OCI-LY1 (cell line): ENCODE data around the gene MISFA.

Source experiments
- EZH2 ChIP-seq: fragments of 200-600 bp; sonication (generic), shearing (Covaris generic); IDR thresholded peaks from 2 replicates; pipeline ENCODE4 v1.8.0; 2017; ENCODE audit warnings: borderline replicate concordance, mixed run types, mild to moderate bottlenecking, antibody characterized with exemption, low read length, moderate library complexity, mixed read lengths
- TF ChIP-seq, protein P1 (sequence below): fragments of 200-600 bp; sonication (generic), shearing (Covaris generic); IDR thresholded peaks from 2 replicates; pipeline ENCODE4 v1.5.1; 2017; ENCODE audit warnings: mild to moderate bottlenecking, antibody characterized with exemption, low read length, moderate library complexity, mixed read lengths

GRCh38 chr11:18615628-18616392 lies 16.2 kb downstream of the MISFA start:
- TF ChIP-seq, protein P1, sequence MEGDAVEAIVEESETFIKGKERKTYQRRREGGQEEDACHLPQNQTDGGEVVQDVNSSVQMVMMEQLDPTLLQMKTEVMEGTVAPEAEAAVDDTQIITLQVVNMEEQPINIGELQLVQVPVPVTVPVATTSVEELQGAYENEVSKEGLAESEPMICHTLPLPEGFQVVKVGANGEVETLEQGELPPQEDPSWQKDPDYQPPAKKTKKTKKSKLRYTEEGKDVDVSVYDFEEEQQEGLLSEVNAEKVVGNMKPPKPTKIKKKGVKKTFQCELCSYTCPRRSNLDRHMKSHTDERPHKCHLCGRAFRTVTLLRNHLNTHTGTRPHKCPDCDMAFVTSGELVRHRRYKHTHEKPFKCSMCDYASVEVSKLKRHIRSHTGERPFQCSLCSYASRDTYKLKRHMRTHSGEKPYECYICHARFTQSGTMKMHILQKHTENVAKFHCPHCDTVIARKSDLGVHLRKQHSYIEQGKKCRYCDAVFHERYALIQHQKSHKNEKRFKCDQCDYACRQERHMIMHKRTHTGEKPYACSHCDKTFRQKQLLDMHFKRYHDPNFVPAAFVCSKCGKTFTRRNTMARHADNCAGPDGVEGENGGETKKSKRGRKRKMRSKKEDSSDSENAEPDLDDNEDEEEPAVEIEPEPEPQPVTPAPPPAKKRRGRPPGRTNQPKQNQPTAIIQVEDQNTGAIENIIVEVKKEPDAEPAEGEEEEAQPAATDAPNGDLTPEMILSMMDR: no peak
- no peak for TF ChIP-seq EZH2
